PC-3 (cell line): ENCODE results near the gene GPR26. TPM values are rescaled to one million over a fixed set of nuclear protein-coding genes. Genes with fewer than 3 reads are reported as not detected.

ENCODE experiments used
- ATAC-seq: fragments of 200-7000 bp; cut with Tn5 transposase; 2 replicates; pipeline ENCODE4 v1.9.1; 2020; ENCODE audit warnings: mild to moderate bottlenecking, moderate library complexity
- Bru-seq: library from RNA; stranded (reverse); fragments of 400-500 nt; gene quantifications from one replicate; lab custom pipeline; 2021; lab: Mats Ljungman, UMichigan
- BruChase-seq, 2 experiments: library from RNA; stranded (reverse); fragments of 400-500 nt; gene quantifications; one replicate each; lab custom pipeline; 2021; lab: Mats Ljungman, UMichigan
- BruUV-seq: library from RNA; stranded (reverse); fragments of 400-500 nt; replicated peaks from 2 replicates; lab custom pipeline; 2021; lab: Mats Ljungman, UMichigan
- CTCF ChIA-PET: fragments of 300-600 bp; sonication (Branson Sonifier 250); formaldehyde crosslinking; loops from one replicate; lab custom pipeline; 2022; ENCODE audit warnings: antibody characterized with exemption; lab: Charles Lee
- POLR2A ChIA-PET: fragments of 300-600 bp; sonication (Branson Sonifier 250); formaldehyde crosslinking; loops from one replicate; lab custom pipeline; 2022; ENCODE audit warnings: antibody characterized with exemption; ENCODE audit not compliant: unreplicated experiment; lab: Charles Lee
- DNase-seq: peaks from one replicate; pipeline ENCODE4 v3.0.0-alpha.2; 2015
- H2AFZ ChIP-seq: fragments of 300-600 bp; sonication (generic); 2 replicates; pipeline ENCODE4 v1.6.0; 2016; ENCODE audit warnings: antibody characterized with exemption, low read length
- H3F3A ChIP-seq: fragments of 300-600 bp; sonication (generic); one replicate; pipeline ENCODE4 v1.6.0; 2017; ENCODE audit warnings: antibody characterized with exemption, low read length, control low read depth, mild to moderate bottlenecking; ENCODE audit not compliant: unreplicated experiment
- H3K27ac ChIP-seq: fragments of 300-600 bp; sonication (generic); 2 replicates; pipeline ENCODE4 v1.5.1; 2016; ENCODE audit warnings: mild to moderate bottlenecking, low read length
- H3K27me3 ChIP-seq: fragments of 300-600 bp; sonication (generic); 2 replicates; pipeline ENCODE4 v1.6.1; 2016; ENCODE audit warnings: low read length, mixed read lengths
- H3K36me3 ChIP-seq: fragments of 300-600 bp; sonication (generic); 2 replicates; pipeline ENCODE4 v1.6.1; 2016; ENCODE audit warnings: low read depth, mixed run types, low read length, mixed read lengths
- H3K4me1 ChIP-seq: fragments of 300-600 bp; sonication (generic); 2 replicates; pipeline ENCODE4 v1.5.1; 2016; ENCODE audit warnings: low read length; ENCODE audit not compliant: insufficient read depth
- H3K4me2 ChIP-seq: fragments of 300-600 bp; sonication (generic); 2 replicates; pipeline ENCODE4 v1.6.0; 2016; ENCODE audit warnings: low read length
- H3K4me3 ChIP-seq: fragments of 300-600 bp; sonication (generic); 2 replicates; pipeline ENCODE4 v1.5.1; 2016; ENCODE audit warnings: mild to moderate bottlenecking, low read length, mixed read lengths
- H3K79me2 ChIP-seq: fragments of 300-600 bp; sonication (generic); 2 replicates; pipeline ENCODE4 v1.6.1; 2017; ENCODE audit warnings: low read length, mixed read lengths
- H3K9ac ChIP-seq: fragments of 300-600 bp; sonication (generic); 2 replicates; pipeline ENCODE4 v1.6.0; 2016; ENCODE audit warnings: mild to moderate bottlenecking, low read length
- H3K9me2 ChIP-seq: fragments of 300-600 bp; sonication (generic); replicated peaks from 2 replicates; pipeline ENCODE4 v1.6.1; 2016; ENCODE audit warnings: mixed run types, low read length, mixed read lengths
- H3K9me3 ChIP-seq: fragments of 300-600 bp; sonication (generic); 2 replicates; pipeline ENCODE4 v1.6.1; 2016; ENCODE audit warnings: low read length, mixed read lengths
- H4K20me1 ChIP-seq: fragments of 300-600 bp; sonication (generic); 2 replicates; pipeline ENCODE4 v1.6.1; 2016; ENCODE audit warnings: low read length, mixed read lengths
- EZH2 ChIP-seq: fragments of 300-600 bp; sonication (generic); IDR thresholded peaks from one replicate; pipeline ENCODE4 v1.6.1; 2017; ENCODE audit warnings: antibody characterized with exemption, mild to moderate bottlenecking, low read length; ENCODE audit not compliant: unreplicated experiment
- EZH2phosphoT487 ChIP-seq: fragments of 300-600 bp; sonication (generic); IDR thresholded peaks from 2 replicates; pipeline ENCODE4 v1.6.1; 2018; ENCODE audit warnings: mild to moderate bottlenecking, antibody characterized with exemption, low read length, borderline replicate concordance
- intact Hi-C: fragments of 100-400 bp; cut with micrococcal nuclease; formaldehyde crosslinking; loops from 2 replicates; pipeline ENCODE4 v1.9.0; 2023
- long read RNA-seq: library from polyadenylated mRNA; unstranded; transcript quantifications from one replicate; pipeline ENCODE4 v2.0.0, GENCODE V29; 2021; ENCODE audit not compliant: unreplicated experiment
- total RNA-seq: library from RNA; depleted of rRNA; stranded (reverse); fragments of >200 nt; gene quantifications from 2 replicates; pipeline ENCODE4 v1.2.3, GENCODE V29; 2014; rRNA removed
- TF ChIP-seq, protein P1 (sequence below): fragments of 300-600 bp; sonication (generic); conservative IDR thresholded peaks from 2 replicates; pipeline ENCODE4 v1.5.1; 2017; ENCODE audit warnings: antibody characterized with exemption, low read depth, mild to moderate bottlenecking, low read length

GPR26 gene, protein sequence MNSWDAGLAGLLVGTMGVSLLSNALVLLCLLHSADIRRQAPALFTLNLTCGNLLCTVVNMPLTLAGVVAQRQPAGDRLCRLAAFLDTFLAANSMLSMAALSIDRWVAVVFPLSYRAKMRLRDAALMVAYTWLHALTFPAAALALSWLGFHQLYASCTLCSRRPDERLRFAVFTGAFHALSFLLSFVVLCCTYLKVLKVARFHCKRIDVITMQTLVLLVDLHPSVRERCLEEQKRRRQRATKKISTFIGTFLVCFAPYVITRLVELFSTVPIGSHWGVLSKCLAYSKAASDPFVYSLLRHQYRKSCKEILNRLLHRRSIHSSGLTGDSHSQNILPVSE
- total RNA-seq (not detected in 2 replicates), Bru-seq, nascent RNA (not detected), BruChase-seq, experiment 1, labeled RNA remaining after a 6-hour chase (not detected), BruChase-seq, experiment 2, labeled RNA remaining after a 2-hour chase (not detected)
- long read RNA-seq: 0 reads

DNA sequence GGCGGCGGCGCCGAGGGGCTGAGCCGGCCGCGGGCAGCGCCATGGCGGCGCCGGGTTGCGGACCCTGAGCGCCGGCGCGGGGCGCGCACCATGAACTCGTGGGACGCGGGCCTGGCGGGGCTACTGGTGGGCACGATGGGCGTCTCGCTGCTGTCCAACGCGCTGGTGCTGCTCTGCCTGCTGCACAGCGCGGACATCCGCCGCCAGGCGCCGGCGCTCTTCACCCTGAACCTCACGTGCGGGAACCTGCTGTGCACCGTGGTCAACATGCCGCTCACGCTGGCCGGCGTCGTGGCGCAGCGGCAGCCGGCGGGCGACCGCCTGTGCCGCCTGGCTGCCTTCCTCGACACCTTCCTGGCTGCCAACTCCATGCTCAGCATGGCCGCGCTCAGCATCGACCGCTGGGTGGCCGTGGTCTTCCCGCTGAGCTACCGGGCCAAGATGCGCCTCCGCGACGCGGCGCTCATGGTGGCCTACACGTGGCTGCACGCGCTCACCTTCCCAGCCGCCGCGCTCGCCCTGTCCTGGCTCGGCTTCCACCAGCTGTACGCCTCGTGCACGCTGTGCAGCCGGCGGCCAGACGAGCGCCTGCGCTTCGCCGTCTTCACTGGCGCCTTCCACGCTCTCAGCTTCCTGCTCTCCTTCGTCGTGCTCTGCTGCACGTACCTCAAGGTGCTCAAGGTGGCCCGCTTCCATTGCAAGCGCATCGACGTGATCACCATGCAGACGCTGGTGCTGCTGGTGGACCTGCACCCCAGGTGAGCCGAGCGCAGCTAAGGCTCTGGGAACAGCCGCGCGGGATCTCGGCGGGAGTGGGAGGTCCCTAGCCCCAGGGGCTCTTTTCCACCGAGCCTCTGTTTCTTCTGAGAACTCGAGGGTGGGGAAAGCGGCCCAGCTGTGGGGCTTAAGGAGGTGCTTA, at the start of gene GPR26:
TSS of gene GPR26 (plus strand) at position 38 of the 919 bp plus-strand sequence. CDS start at position 91, 53 bp downstream.
- no peaks in the 10 kb centered on the region for H3K79me2 ChIP-seq
- no peak within 1 kb of the TSS for H2AFZ ChIP-seq
- TF ChIP-seq EZH2phosphoT487 (no peak), EZH2 (no peak)
- TF ChIP-seq, protein P1, sequence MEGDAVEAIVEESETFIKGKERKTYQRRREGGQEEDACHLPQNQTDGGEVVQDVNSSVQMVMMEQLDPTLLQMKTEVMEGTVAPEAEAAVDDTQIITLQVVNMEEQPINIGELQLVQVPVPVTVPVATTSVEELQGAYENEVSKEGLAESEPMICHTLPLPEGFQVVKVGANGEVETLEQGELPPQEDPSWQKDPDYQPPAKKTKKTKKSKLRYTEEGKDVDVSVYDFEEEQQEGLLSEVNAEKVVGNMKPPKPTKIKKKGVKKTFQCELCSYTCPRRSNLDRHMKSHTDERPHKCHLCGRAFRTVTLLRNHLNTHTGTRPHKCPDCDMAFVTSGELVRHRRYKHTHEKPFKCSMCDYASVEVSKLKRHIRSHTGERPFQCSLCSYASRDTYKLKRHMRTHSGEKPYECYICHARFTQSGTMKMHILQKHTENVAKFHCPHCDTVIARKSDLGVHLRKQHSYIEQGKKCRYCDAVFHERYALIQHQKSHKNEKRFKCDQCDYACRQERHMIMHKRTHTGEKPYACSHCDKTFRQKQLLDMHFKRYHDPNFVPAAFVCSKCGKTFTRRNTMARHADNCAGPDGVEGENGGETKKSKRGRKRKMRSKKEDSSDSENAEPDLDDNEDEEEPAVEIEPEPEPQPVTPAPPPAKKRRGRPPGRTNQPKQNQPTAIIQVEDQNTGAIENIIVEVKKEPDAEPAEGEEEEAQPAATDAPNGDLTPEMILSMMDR: no peak
- H3K36me3 ChIP-seq: no peaks in the 10 kb centered on the region
- no peaks in the 10 kb centered on the region for H3F3A ChIP-seq
- H3K4me1 ChIP-seq: no peaks in the 10 kb centered on the region
- no peak within 1 kb of the TSS for H3K27ac ChIP-seq
- no peak within 1 kb of the TSS for H3K4me2 ChIP-seq
- H3K4me3 ChIP-seq: no peak within 1 kb of the TSS
- no peaks in the 10 kb centered on the region for H3K9me3 ChIP-seq
- intact Hi-C loops: no loop called here
- CTCF ChIA-PET: no interaction called here
- POLR2A ChIA-PET: no interaction called here
- no peaks in the 10 kb centered on the region for H4K20me1 ChIP-seq
- ATAC-seq (no peak), DNase-seq (no peak)
- no peaks in the 10 kb centered on the region for H3K9me2 ChIP-seq
- H3K27me3 ChIP-seq: peaks cover 13% of the 10 kb centered on the region
- no TSS peak for BruUV-seq
- no peak within 1 kb of the TSS for H3K9ac ChIP-seq

DNA sequence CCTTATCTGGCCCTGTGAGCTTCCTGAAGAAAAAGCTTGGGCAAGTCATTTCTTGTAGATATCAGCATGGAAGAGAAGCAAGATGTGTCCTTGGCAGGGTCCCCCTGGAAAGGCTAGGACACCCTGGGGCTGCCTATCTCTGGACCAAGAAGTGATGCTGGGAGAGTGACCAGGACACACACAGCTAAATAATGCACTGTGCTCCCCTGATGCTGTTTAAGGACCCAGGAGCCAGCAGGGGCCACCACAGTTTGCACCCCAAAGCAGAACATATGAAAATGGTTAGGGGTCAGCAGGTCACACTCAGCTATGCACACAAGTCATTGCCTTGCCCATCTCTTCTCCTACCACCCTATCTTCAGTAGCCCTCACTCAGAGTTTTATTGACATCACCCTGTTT, 47.9 kb upstream of the GPR26 start:
- H3K4me2 ChIP-seq: no peak overlapping the region
- H3K27ac ChIP-seq: no peak overlapping the region
- no peaks in the 10 kb centered on the region for H3K4me1 ChIP-seq
- no peak overlapping the region for H3K4me3 ChIP-seq
- no peaks in the 10 kb centered on the region for H4K20me1 ChIP-seq
- H3K79me2 ChIP-seq: no peaks in the 10 kb centered on the region
- intact Hi-C loops: no loop called here
- no peak for ATAC-seq
- no peaks in the 10 kb centered on the region for H3K36me3 ChIP-seq
- CTCF ChIA-PET: no interaction called here
- H3K9ac ChIP-seq: no peak overlapping the region
- BruUV-seq: no TSS peak
- peaks cover 23% of the 10 kb centered on the region for H3K27me3 ChIP-seq
- POLR2A ChIA-PET: no interaction called here
- H3K9me3 ChIP-seq: no peaks in the 10 kb centered on the region
- no peaks in the 10 kb centered on the region for H3K9me2 ChIP-seq
- H3F3A ChIP-seq: no peaks in the 10 kb centered on the region
- TF ChIP-seq EZH2phosphoT487 (no peak), EZH2 (no peak)
- TF ChIP-seq, protein P1: no peak
- no peak for DNase-seq
- no peak overlapping the region for H2AFZ ChIP-seq
